ENCODE data around the gene ZNF177. TPM values are rescaled to one million over a fixed set of nuclear protein-coding genes. Genes with fewer than 3 reads are reported as not detected.

The ZNF177 gene
- polyA plus RNA-seq, 3 donors, result 0.22 to 0.51 TPM; not detected in 1

GRCh38 chr19:9381361-9381785 lies 18.6 kb downstream of the ZNF177 start:
- H3K36me3 Mint-ChIP-seq, result peaks cover 13 to 36% of the 10 kb centered on the region in 2 donors
- no peaks in the 10 kb centered on the region for H4K20me1 ChIP-seq (ENCODE audit: insufficient read depth, low read length)
- H3K4me3 ChIP-seq (replicated peaks in 1 of 3; ENCODE audit: low read depth in 2 of 3, low read length in 3 of 3), result peak overlapping the region in 1 of 3 experiments; percentile 11
- H3K4me2 ChIP-seq (replicated peaks; ENCODE audit: extremely low read depth, low read length, poor library complexity, severe bottlenecking), result no peak overlapping the region
- H3K4me3 Mint-ChIP-seq, result no peak overlapping the region
- no peak overlapping the region for H3K27ac ChIP-seq (ENCODE audit: low read depth in 1 of 2, low read length in 2 of 2)
- H3K27me3 ChIP-seq (ENCODE audit: control insufficient read depth in 2 of 2, insufficient read depth in 2 of 2, low read length in 2 of 2), result no peaks in the 10 kb centered on the region
- peaks cover 45 to 82% (median 80%) of the 10 kb centered on the region in 7 donors for H3K9me3 Mint-ChIP-seq
- no peak overlapping the region for H3K9ac ChIP-seq (ENCODE audit: insufficient read depth, low read length, poor library complexity, severe bottlenecking)
- DNase-seq, result no peak
- H3K36me3 ChIP-seq (replicated peaks in 1 of 2; ENCODE audit: control insufficient read depth in 1 of 2, insufficient read depth in 2 of 2, low read length in 2 of 2), result peaks cover 2 to 50% of the 10 kb centered on the region in 2 donors
- TF ChIP-seq CTCF (IDR thresholded peaks at IDR 0.05), result no peak
- intact Hi-C loops (cut with micrococcal nuclease), result no loop called here
- no CpG with 5 or more reads among the region's 4 CpGs for WGBS (ENCODE audit: insufficient coverage)
- no peaks in the 10 kb centered on the region for H3K79me2 ChIP-seq (ENCODE audit: insufficient read depth, low read length)
- H3K9me3 ChIP-seq (replicated peaks in 1 of 2; ENCODE audit: control insufficient read depth in 1 of 2, insufficient read depth in 1 of 2, low read length in 2 of 2), result peaks cover 62 to 95% of the 10 kb centered on the region in 2 donors
- no peaks in the 10 kb centered on the region for H3K4me1 ChIP-seq (ENCODE audit: control insufficient read depth in 1 of 2, insufficient read depth in 2 of 2, low read length in 2 of 2)
- no peak overlapping the region for H3K27ac Mint-ChIP-seq
- no peak overlapping the region for H2AFZ ChIP-seq (ENCODE audit: insufficient read depth, low read depth, low read length, poor library complexity, severe bottlenecking)
- H3K4me1 Mint-ChIP-seq, result no peaks in the 10 kb centered on the region
- H3K27me3 Mint-ChIP-seq (ENCODE audit: low read depth in 3 of 3), result no peaks in the 10 kb centered on the region

- Mint-ChIP-seq H3K9me3 (peaks cover 45 to 91% (median 83%) of the 10 kb centered on the region in 7 donors), H3K27ac (peak overlapping the region in 1 of 7 donors; percentile 50), H3K27me3 (ENCODE audit: low read depth in 3 of 3) (peaks cover 10 to 14% (median 11%) of the 10 kb centered on the region in 3 donors), H3K4me3 (peak overlapping the region; percentile 69 to 78), H3K4me1 (peaks cover 13% of the 10 kb centered on the region), H3K36me3 (peaks cover 2 to 12% of the 10 kb centered on the region in 2 donors)
- Histone ChIP-seq H3K4me3 (replicated peaks in 1 of 3; ENCODE audit: low read depth in 2 of 3, low read length in 3 of 3) (peak overlapping the region; percentile 38 to 81 (median 58)), H3K9me3 (replicated peaks in 1 of 2; ENCODE audit: control insufficient read depth in 1 of 2, insufficient read depth in 1 of 2, low read length in 2 of 2) (peaks cover 65 to 80% of the 10 kb centered on the region in 2 donors), H3K36me3 (replicated peaks in 1 of 2; ENCODE audit: control insufficient read depth in 1 of 2, insufficient read depth in 2 of 2, low read length in 2 of 2) (no peaks in the 10 kb centered on the region), H3K27me3 (ENCODE audit: control insufficient read depth in 2 of 2, insufficient read depth in 2 of 2, low read length in 2 of 2) (peaks cover 0 to 4% of the 10 kb centered on the region in 2 donors), H2AFZ (ENCODE audit: insufficient read depth, low read depth, low read length, poor library complexity, severe bottlenecking) (peak overlapping the region; percentile 81), H3K79me2 (ENCODE audit: insufficient read depth, low read length) (no peaks in the 10 kb centered on the region), H3K27ac (ENCODE audit: low read depth in 1 of 2, low read length in 2 of 2) (no peak overlapping the region), H4K20me1 (ENCODE audit: insufficient read depth, low read length) (no peaks in the 10 kb centered on the region), H3K4me1 (ENCODE audit: control insufficient read depth in 1 of 2, insufficient read depth in 2 of 2, low read length in 2 of 2) (peaks cover 10 to 11% of the 10 kb centered on the region in 2 donors), H3K4me2 (replicated peaks; ENCODE audit: extremely low read depth, low read length, poor library complexity, severe bottlenecking) (peak overlapping the region; percentile 72), H3K9ac (ENCODE audit: insufficient read depth, low read length, poor library complexity, severe bottlenecking) (no peak overlapping the region)
- WGBS (ENCODE audit: insufficient coverage), result 5% methylated on average over 25 of the region's 39 CpGs
- peak; percentile 3 to 25 (median 8) for DNase-seq
- no peak for TF ChIP-seq CTCF (IDR thresholded peaks at IDR 0.05)
- intact Hi-C loops (cut with micrococcal nuclease), result no loop called here
Measured at GRCh38 chr19:9406798-9407352, 44.1 kb downstream of the ZNF177 start.
